ENCODE data around the gene FUT8.

- TF ChIP-seq, protein P1, sequence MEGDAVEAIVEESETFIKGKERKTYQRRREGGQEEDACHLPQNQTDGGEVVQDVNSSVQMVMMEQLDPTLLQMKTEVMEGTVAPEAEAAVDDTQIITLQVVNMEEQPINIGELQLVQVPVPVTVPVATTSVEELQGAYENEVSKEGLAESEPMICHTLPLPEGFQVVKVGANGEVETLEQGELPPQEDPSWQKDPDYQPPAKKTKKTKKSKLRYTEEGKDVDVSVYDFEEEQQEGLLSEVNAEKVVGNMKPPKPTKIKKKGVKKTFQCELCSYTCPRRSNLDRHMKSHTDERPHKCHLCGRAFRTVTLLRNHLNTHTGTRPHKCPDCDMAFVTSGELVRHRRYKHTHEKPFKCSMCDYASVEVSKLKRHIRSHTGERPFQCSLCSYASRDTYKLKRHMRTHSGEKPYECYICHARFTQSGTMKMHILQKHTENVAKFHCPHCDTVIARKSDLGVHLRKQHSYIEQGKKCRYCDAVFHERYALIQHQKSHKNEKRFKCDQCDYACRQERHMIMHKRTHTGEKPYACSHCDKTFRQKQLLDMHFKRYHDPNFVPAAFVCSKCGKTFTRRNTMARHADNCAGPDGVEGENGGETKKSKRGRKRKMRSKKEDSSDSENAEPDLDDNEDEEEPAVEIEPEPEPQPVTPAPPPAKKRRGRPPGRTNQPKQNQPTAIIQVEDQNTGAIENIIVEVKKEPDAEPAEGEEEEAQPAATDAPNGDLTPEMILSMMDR (IDR thresholded peaks at IDR 0.05 in 4 of 5, conservative IDR thresholded peaks at IDR 0.05 in 1 of 5): no peak
- TF ChIP-seq POLR2A (IDR thresholded peaks at IDR 0.05): no peak
These were observed 200.7 kb downstream of the FUT8 start for GRCh38 chr14:65613131-65613650.

Data from gastrocnemius medialis (tissue), 4 donors.